Stimulated activated CD4-positive, alpha-beta T cell treated with anti-CD3 and anti-CD28 coated beads, Interleukin-4, amount 100 ng/mL, for 24 hours (primary cell): ENCODE measurements around the gene FSD1L.

ENCODE experiments used
- DNase-seq: peaks from one replicate; pipeline ENCODE4 v3.0.0-alpha.2; 2020

FSD1L gene

GRCh38 chr9:105436783-105437182 is 11.1 kb upstream of the FSD1L start:
- DNase-seq: no peak

GRCh38 chr9:105437704-105438103 is 10.1 kb upstream of the FSD1L start:
- DNase-seq: no peak

DNA sequence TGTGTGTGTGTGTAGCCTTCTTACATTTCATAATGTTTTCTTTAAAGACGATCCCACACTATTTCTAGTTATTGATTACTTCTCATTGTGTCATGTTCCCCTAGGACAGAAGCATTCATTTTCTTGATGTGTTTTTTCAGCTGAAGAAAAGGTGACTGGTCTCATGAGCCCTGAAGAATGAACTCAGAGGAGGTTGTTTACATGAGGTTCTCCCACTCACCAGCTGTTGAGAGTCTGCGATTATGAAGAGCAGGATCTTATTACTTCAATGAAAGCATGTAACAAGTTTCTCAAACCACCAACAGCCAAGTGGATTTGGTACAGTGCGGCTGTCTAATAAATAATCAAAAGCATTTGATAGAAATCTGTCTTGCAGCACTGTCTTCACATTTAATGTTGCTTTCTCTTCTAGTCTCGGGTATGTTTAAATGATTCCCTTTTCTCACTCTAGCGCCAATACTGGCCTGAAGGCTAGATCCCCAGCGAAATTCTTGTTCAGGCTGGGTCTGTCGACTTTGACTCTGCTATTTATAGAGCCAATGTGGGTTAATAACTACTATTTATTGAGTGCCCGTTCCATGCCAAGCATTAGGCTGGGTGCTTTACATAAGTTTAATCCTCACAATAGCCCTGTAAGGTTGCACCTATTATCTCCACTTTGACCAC is 9.6 kb upstream of the FSD1L start:
- no peak for DNase-seq

DNA sequence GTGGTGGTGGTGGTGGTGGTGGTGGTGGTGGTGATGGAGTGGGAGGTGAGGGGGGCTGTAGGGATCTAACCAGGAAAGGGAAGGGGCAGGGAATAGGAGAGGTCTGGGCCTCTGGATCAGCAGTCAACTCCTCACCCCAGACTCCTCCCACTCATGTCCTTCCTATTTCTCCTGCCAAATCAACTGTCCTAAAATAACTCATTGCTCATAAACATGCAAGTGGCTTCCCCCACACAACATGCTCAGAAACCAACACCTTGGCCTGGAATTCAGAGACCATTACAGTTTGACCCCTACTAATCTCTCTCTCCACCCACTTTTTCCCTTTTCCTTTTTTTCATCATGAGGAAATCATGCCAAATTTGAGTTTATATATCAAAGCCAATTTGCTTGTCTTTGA is 8.4 kb upstream of the FSD1L start:
- DNase-seq: no peak

- no peak for DNase-seq
Measured at GRCh38 chr9:105441616-105442160, 6.1 kb upstream of the FSD1L start.

DNA sequence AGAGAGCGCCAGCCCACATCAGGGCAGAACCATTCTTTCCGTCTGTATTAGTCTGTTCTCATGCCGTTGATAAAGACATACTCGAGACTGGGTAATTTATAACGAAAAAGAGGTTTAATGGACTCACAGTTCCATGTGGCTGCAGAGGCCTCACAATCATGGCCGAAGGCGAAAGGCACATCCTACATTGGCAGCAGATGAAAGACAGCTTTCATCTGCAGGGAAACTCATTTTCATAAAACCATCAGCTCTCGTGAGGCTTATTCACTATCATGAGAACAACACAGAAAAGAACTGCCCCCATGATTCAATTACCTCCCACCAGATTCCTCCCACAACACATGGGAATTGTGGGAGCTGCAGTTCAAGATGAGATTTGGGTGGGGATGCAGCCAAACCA is 4.7 kb upstream of the FSD1L start:
- DNase-seq: no peak

DNA sequence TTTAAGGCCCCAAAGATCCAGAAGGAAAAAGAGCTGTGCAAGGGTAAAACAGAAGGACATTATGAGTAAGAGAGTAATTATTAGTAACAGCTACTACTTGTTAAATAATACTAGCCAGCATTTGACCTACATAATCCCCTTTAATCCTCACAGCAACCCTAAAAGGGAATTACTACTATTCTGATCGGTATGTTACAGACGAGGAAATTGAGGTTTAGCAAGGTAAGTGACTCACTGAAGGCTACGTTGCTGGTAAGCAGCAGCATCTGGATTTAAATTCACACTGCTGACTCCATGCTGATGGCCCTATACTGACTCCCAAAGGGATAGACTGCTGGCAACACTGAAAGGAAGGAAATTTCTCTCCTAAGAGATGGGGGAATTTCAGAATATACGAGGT is 3.7 kb upstream of the FSD1L start:
- DNase-seq: no peak

- DNase-seq: no peak
Measured at GRCh38 chr9:105445203-105445881, 2.5 kb upstream of the FSD1L start.

- no peak for DNase-seq
Measured at GRCh38 chr9:105447386-105447813, 434 bp upstream of the FSD1L start.

DNA sequence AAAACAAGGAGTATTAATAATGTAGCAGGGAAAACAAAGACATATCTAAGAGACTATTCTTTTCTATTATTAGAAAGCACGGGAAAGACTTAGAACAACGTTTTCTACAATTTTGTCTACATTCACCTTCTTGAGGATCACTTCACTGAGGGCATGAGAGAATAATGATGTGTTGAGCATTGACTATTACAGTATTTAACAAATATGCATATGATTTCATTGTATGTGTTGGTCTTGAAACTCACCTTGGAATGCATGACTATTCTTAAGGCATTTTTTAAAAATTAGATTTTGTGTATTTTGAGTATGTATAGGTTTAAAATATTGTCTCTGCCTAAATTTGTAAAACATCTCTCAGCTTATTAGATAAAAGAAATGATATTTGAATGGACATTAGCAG is 1.2 kb downstream of the FSD1L start:
- DNase-seq: no peak

- DNase-seq: no peak
Measured at GRCh38 chr9:105452185-105452584, 4.4 kb downstream of the FSD1L start.

DNA sequence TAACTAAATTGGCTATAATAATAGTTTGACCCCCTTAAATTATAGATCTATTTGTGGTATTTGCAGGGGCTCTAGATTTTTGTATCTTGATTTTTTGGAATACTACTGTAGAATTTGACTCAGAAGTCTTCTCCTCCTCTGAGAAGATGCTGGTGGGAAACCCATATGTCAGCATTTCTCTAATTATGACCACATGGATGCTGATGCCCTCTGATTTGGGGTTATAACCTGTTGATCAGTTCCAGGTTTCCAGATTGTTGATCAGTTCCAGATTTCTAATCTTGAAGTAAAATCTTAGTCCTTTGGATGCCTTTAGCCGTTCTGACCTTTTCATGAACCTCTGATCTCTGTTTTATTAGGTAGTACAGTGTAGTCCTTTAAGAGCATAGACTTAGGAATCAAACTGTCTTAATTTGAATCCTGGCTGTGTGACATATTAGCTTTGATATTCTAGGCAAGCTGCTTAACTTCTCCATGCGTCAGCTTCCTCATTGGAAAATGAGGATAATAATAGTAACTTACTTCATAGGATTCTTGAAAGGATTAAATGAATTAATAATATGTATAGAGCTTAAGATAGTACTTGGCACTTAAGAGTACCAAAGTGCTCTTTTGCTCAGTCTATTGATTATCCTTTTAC is 8.1 kb downstream of the FSD1L start:
- no peak for DNase-seq

DNA sequence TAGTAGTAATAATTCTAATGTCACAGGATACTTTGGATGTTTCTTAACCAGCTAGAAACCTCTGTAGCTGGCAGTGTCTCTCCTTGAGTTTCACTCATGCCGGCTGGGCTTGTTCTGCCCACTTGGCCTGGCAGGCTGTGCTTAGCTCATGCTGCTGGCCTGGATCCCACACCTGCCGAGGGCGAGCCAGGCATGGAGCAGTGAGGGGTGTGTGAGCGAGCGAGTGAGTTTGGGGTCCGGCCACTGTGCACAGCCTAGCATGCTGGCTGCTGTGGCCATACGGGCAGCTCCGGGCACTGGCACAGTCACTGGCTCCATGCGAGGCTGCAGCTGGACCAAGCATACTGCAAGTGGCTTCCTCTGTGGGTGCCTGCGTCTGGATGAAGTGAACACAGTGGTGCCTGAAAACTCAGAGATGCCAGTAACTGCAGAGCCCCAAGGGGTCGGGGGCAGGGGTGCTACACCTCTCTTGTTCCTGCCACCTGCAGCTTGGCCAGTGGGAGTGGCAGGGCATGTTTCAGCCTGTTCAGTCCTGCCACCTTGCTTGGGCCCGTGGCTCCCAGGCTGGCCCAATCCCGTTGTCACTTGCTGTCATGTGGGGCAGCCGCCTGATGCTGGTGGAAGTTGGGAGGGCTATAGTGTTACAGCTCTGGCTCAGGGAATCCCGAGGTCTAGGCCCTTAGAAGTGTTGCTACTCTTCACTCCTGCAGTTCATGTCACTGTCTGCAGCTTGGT is 9.9 kb downstream of the FSD1L start:
- DNase-seq: no peak

- no peak for DNase-seq
Measured at GRCh38 chr9:105458404-105458803, 10.6 kb downstream of the FSD1L start.

DNA sequence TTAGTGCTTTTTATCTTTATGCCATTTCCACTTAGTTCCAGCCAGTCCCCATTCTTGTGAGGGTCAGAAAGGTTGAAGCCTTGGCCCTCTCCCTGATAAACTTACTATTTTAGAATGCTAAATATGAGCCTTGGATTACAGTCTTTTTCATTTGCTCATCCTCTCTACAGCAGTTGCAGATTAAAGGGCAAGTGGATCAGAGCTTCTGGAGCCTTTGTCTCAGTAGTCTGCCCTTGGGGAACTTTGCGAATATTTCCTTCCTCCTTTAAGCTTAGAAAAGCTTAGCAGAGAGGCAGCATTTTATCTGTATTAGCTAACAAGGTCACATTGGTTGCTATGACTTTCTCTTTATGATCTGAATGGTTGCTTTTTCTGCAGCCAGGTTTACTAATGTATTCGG is 11.5 kb downstream of the FSD1L start:
- DNase-seq: no peak

DNA sequence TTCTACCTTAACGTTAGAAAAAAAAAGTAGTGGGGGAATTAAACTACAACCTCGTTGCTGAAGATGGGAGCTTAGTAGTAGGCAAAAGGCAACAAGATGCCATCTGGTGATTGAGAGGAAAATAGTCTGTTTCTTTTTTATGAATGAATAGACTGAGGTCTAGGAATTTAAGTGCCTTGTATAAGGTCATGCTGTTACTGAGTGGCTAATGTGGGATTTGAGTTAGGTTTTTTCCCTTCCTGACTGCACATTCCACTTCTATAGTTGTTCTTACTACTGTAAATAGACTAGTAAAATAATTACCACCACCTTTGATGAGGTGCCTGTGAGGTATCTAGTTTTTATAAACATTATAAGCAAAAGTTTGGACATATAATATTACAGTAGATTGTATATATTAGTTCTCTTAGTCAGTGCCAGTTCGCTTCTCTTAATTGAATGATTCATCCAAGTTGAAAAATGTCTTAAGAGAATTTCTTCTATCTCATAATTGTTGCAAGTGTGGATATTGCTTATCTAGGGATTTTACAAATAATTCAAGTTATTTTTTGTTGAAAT is 19.1 kb downstream of the FSD1L start:
- no peak for DNase-seq

GRCh38 chr9:105468875-105469274 is 21.0 kb downstream of the FSD1L start:
- no peak for DNase-seq

- DNase-seq: no peak
Measured at GRCh38 chr9:105473221-105473620, 25.4 kb downstream of the FSD1L start.

DNA sequence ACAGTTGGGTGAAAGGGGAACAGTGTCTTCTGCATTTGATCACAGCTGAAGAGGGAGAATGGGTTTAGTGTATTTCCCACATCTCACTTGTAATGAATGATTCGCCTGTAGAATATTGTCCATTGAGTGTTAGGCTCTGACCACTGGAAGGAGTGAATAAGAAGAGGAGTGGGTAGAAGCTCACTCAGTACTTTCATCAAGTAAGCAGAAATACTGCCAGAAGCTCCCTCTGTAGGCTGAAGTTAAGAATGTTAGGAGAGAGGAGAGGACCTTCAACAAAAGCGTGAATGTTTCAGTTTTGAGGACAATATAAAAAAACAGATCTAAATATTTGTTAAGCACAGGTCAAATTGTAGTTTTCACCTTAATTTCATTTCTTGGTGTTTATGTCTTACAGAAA is 27.5 kb downstream of the FSD1L start:
- no peak for DNase-seq

- no peak for DNase-seq
Measured at GRCh38 chr9:105479846-105480245, 32.0 kb downstream of the FSD1L start.

DNA sequence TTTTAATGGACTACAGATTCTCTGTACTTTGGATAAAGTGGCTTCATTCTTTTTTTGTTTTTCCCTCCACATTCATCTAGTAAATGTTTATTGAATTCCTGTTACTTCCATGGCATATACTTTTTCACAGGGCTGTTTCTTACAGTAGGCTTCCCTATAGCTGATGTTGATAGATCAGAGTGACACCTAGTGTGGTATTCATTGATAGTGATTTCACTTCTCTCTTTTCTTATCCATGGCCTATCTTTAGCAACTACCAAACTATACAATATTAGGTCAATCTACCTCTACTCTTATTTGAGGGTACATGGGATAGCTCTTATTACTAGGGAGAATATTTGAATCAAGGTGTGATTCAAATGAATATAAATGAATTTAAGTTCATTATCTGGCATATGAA is 35.8 kb downstream of the FSD1L start:
- no peak for DNase-seq

DNA sequence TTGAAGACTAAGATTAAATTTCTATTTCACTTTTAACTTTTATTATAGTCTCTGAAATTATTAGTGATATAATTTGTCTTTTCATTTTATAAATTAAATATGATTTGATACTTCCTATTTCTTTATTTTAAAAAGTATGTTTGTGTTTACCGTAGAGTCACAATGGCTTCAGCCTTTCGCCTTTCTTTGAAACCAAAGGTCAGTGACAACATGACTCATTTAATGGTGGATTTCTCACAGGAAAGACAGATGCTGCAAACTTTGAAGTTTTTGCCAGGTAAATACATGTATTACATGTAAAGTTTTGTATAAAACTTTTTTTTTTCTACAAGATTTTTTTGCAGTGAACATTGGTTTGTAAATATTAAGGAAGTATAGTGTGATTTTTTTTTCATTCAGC is 36.4 kb downstream of the FSD1L start:
- no peak for DNase-seq

- no peak for DNase-seq
Measured at GRCh38 chr9:105485131-105485530, 37.3 kb downstream of the FSD1L start.
